ENCODE results near the gene FAHD2A. TPM values are rescaled to one million over a fixed set of nuclear protein-coding genes. Genes with fewer than 3 reads are reported as not detected.

FAHD2A gene
- total RNA-seq, 2 donors from 2014 or later: 35.7 to 40.6 TPM

DNA sequence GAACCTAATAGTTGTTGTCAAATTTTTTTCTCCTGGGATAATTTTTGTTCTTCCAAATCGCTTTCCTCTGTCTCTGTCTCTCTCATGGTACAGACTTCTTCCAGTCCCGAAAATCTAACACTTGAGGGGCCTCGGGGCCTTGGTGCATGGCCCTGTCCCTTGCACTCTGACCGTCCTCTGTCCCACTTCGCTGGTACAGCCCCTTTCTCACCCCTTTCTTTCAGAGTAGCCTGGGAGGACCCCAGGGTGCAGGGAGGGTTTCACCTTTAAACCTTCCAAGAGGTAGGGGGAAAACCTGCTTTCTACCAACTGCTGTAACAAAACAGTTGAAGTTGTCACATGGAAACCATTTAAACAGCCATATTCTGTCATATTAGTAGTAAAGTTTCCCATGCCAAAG is 22.2 kb upstream of the FAHD2A start:
- ATAC-seq (replicated peaks in 1 of 2): no peak
- Mint-ChIP-seq H3K36me3 (ENCODE audit: insufficient read depth in 2 of 2) (no peaks in the 10 kb centered on the region), H3K27me3 (ENCODE audit: low read depth) (no peaks in the 10 kb centered on the region), H3K4me1 (ENCODE audit: low read depth) (no peaks in the 10 kb centered on the region), H3K4me3 (no peak overlapping the region), H3K9me3 (no peaks in the 10 kb centered on the region), H3K27ac (no peak overlapping the region)
- DNase-seq: no peak

DNA sequence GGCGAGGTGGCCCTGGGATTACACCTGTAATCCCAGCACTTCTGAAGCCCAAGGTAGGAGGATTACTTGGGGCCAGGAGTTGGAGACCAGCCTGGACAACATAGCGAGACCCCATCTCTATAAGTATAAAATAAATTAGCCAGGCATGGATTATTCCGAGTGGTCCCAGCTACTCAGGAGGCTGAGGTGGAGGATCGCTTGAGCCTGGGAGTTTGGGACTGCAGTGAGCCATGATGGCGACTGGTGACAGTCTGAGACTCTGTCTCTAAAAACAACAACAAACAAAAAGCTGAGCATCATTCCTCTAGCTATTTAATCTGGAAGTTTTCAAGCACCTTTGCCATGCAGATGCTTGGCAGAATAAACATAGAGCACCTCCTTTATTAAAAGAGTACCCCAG is 21.8 kb upstream of the FAHD2A start:
- Mint-ChIP-seq H3K4me1 (ENCODE audit: low read depth) (no peaks in the 10 kb centered on the region), H3K9me3 (no peaks in the 10 kb centered on the region), H3K36me3 (ENCODE audit: insufficient read depth in 2 of 2) (no peaks in the 10 kb centered on the region), H3K27ac (no peak overlapping the region), H3K4me3 (no peak overlapping the region), H3K27me3 (ENCODE audit: low read depth) (no peaks in the 10 kb centered on the region)
- DNase-seq (no peak), ATAC-seq (replicated peaks in 1 of 2) (no peak)

DNA sequence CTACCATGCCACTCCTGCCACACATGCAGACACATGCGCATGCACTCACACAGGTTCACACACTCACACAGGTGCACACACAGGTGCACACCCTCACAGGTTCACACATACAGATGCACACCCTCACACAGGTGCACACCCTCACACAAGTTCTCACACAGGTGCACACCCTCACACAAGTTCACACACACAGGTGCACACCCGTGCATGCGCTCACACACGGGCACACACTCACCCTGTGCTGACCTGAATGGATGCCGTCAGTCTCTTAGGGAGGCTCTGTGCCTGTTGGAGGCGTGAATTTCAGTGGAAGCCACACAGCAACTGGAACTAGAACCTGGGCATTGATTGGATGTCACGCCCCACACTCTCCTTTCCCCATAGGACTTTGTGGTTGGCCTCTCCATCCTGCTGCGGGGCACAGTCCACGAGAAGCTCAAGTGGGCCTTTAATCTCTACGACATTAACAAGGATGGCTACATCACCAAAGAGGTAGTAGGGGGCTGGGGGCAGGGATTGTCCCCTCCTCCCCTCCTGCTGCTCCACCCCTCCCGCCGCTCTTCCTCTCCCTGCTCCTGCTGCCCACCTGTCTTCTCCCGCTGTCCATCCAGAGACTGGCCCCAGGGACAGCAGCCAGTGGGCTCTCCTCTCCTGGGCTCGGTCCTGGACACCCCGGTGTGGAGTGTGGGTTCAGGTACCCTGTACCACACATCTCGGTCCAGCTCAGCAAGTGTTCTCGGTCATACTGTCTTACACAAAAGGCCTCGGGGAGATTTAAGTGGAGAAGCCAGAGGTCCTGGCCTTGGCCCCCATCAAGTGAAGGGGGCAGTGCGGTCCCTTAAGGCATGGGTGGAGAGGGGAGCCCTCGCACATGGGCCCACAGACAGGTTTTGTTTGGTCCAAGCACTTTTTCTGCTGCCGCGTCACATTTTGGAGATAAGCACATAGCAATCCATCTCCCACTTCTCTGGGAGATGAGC is 21.0 kb upstream of the FAHD2A start:
- DNase-seq (no peak), ATAC-seq (replicated peaks in 1 of 2) (no peak)
- no peaks in the 10 kb centered on the region for H3K4me1 Mint-ChIP-seq (ENCODE audit: low read depth)
- H3K4me3 Mint-ChIP-seq: no peak overlapping the region
- no peaks in the 10 kb centered on the region for H3K9me3 Mint-ChIP-seq
- H3K27ac Mint-ChIP-seq: no peak overlapping the region
- H3K27me3 Mint-ChIP-seq (ENCODE audit: low read depth): no peaks in the 10 kb centered on the region
- H3K36me3 Mint-ChIP-seq (ENCODE audit: insufficient read depth in 2 of 2): no peaks in the 10 kb centered on the region

DNA sequence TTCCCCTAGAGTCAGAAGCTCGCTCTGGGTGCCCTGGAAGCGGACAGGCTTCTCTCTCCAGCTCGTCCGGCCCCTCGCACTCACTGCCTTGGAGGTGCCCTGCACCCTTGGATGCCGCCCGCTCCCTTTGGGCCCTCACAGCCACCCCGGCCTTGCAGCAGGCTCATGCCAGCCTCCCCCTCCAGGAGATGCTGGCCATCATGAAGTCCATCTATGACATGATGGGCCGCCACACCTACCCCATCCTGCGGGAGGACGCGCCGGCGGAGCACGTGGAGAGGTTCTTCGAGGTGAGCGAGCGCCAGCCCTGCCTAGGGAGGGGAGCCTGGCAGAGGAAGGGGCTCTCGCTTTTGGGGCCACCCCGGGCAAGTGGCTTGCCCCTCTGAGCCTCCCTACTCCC is 20.3 kb upstream of the FAHD2A start:
- Mint-ChIP-seq H3K9me3 (no peaks in the 10 kb centered on the region), H3K4me3 (no peak overlapping the region), H3K4me1 (ENCODE audit: low read depth) (no peaks in the 10 kb centered on the region), H3K27ac (no peak overlapping the region), H3K36me3 (ENCODE audit: insufficient read depth in 2 of 2) (no peaks in the 10 kb centered on the region), H3K27me3 (ENCODE audit: low read depth) (no peaks in the 10 kb centered on the region)
- ATAC-seq (replicated peaks in 1 of 2) (no peak), DNase-seq (no peak)

DNA sequence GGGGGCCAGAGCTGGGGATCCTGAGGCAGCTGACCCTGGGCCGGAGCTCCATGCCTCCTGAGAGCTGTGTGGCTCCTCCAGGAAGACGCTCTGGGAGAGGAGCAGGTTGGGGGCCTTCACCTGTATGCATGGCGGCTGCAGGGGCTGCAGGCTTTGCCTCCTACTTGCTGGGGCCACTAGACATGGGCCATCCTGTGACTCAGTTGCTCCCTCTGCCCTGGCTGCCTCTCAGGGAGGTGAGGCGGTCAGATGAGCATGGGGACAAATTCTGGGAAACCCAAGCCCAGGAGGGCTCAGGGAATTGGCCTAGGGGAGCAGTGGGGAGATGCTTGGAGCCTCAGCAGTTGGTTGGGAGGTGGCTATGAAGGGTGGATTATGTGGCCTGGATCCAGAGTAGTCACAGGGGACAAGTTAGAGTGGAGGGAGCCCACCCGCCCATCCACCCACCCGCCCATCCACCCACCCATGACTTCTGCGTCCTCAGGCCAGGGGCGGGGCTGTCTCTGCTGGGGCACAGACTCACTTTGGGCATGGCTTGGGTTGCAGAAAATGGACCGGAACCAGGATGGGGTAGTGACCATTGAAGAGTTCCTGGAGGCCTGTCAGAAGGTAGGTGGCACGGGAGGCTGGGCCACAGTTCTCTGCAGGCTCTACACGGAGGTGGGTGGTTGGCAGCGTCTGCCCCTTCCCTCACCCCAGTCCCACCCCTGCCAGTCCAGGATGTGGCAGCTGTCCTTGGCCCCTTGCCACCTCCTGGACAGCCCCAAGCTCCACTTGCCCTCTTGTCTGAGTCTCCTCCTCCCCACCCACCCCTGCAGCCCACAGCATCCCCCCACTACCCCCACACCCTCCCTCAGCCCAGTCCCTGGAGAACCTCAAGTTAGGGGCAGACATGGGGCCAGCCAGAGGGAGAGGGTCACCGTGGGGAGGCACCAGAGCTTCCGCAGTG is 19.5 kb upstream of the FAHD2A start:
- Mint-ChIP-seq H3K4me1 (ENCODE audit: low read depth) (no peaks in the 10 kb centered on the region), H3K27me3 (ENCODE audit: low read depth) (no peaks in the 10 kb centered on the region), H3K36me3 (ENCODE audit: insufficient read depth in 2 of 2) (no peaks in the 10 kb centered on the region), H3K9me3 (no peaks in the 10 kb centered on the region), H3K27ac (no peak overlapping the region), H3K4me3 (no peak overlapping the region)
- ATAC-seq (replicated peaks in 1 of 2) (no peak), DNase-seq (no peak)

DNA sequence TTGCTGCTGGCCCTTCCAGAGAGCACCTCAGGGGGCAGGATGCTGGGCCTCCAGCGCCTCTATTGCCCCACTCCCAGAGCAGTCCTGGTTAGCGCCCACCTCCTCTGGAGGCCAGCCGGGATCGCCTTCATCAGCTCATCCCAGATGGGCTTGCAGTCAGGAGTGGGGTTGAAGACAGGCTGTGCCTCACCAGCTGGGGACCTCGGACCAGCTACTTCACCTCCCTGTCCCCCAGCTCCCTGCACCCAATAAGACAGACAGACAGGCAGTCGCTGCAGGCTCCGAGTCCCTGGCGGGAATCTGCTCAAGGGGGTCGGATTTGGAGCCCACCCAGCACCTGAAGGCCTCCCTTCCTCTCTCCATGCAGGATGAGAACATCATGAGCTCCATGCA is 18.9 kb upstream of the FAHD2A start:
- H3K9me3 Mint-ChIP-seq: no peaks in the 10 kb centered on the region
- H3K4me3 Mint-ChIP-seq: no peak overlapping the region
- no peaks in the 10 kb centered on the region for H3K4me1 Mint-ChIP-seq (ENCODE audit: low read depth)
- DNase-seq (no peak), ATAC-seq (replicated peaks in 1 of 2) (no peak)
- no peak overlapping the region for H3K27ac Mint-ChIP-seq
- H3K36me3 Mint-ChIP-seq (ENCODE audit: insufficient read depth in 2 of 2): no peaks in the 10 kb centered on the region
- H3K27me3 Mint-ChIP-seq (ENCODE audit: low read depth): no peaks in the 10 kb centered on the region

DNA sequence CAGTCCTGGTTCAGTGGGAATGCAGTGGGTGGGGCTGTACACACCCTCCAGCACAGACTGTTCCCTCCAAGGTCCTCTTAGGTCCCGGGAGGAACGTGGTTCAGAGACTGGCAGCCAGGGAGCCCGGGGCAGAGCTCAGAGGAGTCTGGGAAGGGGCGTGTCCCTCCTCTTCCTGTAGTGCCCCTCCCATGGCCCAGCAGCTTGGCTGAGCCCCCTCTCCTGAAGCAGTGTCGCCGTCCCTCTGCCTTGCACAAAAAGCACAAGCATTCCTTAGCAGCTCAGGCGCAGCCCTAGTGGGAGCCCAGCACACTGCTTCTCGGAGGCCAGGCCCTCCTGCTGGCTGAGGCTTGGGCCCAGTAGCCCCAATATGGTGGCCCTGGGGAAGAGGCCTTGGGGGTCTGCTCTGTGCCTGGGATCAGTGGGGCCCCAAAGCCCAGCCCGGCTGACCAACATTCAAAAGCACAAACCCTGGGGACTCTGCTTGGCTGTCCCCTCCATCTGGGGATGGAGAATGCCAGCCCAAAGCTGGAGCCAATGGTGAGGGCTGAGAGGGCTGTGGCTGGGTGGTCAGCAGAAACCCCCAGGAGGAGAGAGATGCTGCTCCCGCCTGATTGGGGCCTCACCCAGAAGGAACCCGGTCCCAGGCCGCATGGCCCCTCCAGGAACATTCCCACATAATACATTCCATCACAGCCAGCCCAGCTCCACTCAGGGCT is 17.5 kb upstream of the FAHD2A start:
- Mint-ChIP-seq H3K27ac (no peak overlapping the region), H3K27me3 (ENCODE audit: low read depth) (no peaks in the 10 kb centered on the region), H3K36me3 (ENCODE audit: insufficient read depth in 2 of 2) (no peaks in the 10 kb centered on the region), H3K9me3 (no peaks in the 10 kb centered on the region), H3K4me1 (ENCODE audit: low read depth) (peaks cover 7% of the 10 kb centered on the region), H3K4me3 (no peak overlapping the region)
- ATAC-seq (replicated peaks in 1 of 2) (no peak), DNase-seq (no peak)

DNA sequence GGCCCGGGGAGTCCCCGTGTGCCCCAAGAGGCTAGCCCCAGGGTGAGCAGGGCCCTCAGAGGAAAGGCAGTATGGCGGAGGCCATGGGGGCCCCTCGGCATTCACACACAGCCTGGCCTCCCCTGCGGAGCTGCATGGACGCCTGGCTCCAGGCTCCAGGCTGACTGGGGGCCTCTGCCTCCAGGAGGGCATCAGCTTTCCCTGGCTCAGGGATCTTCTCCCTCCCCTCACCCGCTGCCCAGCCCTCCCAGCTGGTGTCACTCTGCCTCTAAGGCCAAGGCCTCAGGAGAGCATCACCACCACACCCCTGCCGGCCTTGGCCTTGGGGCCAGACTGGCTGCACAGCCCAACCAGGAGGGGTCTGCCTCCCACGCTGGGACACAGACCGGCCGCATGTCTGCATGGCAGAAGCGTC is 16.9 kb upstream of the FAHD2A start:
- ATAC-seq (replicated peaks in 1 of 2) (no peak), DNase-seq (no peak)
- H3K9me3 Mint-ChIP-seq: no peaks in the 10 kb centered on the region
- H3K4me1 Mint-ChIP-seq (ENCODE audit: low read depth): peaks cover 7% of the 10 kb centered on the region
- H3K27me3 Mint-ChIP-seq (ENCODE audit: low read depth): no peaks in the 10 kb centered on the region
- H3K27ac Mint-ChIP-seq: no peak overlapping the region
- no peaks in the 10 kb centered on the region for H3K36me3 Mint-ChIP-seq (ENCODE audit: insufficient read depth in 2 of 2)
- no peak overlapping the region for H3K4me3 Mint-ChIP-seq

DNA sequence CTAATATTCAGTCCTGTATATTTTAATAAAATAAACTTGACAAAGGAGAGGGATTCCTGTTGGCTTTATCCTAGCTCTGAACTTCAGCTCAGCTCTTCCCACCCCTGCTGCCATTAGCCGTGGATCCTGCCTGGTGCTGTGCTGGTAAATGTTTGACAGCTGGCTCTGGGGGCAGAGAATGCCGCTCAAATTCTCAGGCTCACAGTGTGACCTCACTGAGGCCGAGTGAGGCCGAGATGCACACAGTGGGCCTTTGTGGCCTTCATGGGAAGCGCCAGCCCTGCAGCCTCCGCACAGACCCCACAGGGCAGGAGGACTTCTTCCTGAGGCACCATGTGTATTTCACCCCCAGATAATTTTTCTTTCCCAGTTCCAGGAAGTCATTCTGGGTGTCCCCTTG is 16.5 kb upstream of the FAHD2A start:
- ATAC-seq (replicated peaks in 1 of 2): no peak

DNA sequence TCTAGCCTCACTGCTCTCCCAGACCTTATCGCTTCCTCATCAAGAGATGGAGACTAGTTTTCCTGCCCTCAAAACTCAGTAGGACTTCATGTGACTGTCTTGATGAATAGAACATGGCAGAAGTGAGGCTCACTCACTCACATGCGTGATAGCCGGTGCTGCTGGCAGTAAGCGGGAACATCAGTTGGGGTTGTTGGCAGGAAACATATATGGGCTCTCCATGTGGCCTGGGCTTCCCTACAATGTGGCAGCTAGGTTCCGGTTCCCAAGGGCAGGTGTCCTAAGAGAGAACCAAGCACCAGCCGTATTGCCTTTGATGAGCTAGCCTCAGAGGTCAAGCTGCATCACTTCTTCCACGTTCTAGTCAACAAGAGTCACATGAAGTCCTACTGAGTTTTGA is 15.2 kb upstream of the FAHD2A start:
- H3K36me3 Mint-ChIP-seq (ENCODE audit: insufficient read depth in 2 of 2): no peaks in the 10 kb centered on the region
- no peaks in the 10 kb centered on the region for H3K27me3 Mint-ChIP-seq (ENCODE audit: low read depth)
- no peak overlapping the region for H3K27ac Mint-ChIP-seq
- ATAC-seq (replicated peaks in 1 of 2) (no peak), DNase-seq (no peak)
- no peak overlapping the region for H3K4me3 Mint-ChIP-seq
- no peaks in the 10 kb centered on the region for H3K9me3 Mint-ChIP-seq
- H3K4me1 Mint-ChIP-seq (ENCODE audit: low read depth): peaks cover 7% of the 10 kb centered on the region

More for the DNA sequence above, 16.5 kb upstream of the FAHD2A start:
- H3K9me3 Mint-ChIP-seq: no peaks in the 10 kb centered on the region
- no peaks in the 10 kb centered on the region for H3K27me3 Mint-ChIP-seq (ENCODE audit: low read depth)
- no peak overlapping the region for H3K27ac Mint-ChIP-seq
- H3K4me3 Mint-ChIP-seq: no peak overlapping the region
- peaks cover 7% of the 10 kb centered on the region for H3K4me1 Mint-ChIP-seq (ENCODE audit: low read depth)
- H3K36me3 Mint-ChIP-seq (ENCODE audit: insufficient read depth in 2 of 2): no peaks in the 10 kb centered on the region
- DNase-seq: no peak

DNA sequence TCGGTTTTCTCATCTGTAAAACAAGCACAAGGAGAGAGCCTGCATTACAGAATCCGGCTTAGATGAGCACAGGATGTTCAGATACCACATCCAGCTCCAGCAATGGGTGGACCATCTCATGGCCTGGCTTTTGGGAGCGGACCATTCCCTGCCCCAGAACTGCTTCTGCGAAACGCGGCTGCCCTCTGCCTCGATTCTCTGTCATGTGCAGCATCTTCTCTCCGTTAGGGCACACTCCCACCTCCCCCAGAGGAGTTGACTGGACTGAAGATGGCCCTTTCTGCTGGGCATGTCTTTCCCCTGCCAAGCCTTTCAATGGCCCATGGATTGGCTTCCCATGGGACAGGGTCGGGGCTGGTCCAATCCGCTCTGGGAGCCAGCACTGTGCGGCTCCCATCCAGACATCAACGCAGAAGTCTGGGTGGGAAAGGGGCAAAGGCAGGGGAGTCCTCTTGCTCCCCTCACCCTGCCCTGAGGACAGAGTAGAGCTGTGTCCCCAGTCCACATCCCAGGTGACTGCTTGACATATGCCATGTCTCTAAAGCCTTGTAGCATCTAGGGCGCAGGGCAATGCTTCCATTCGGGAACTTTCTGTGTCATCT is 14.3 kb upstream of the FAHD2A start:
- peaks cover 7% of the 10 kb centered on the region for H3K4me1 Mint-ChIP-seq (ENCODE audit: low read depth)
- H3K9me3 Mint-ChIP-seq: no peaks in the 10 kb centered on the region
- no peaks in the 10 kb centered on the region for H3K27me3 Mint-ChIP-seq (ENCODE audit: low read depth)
- no peak overlapping the region for H3K27ac Mint-ChIP-seq
- no peaks in the 10 kb centered on the region for H3K36me3 Mint-ChIP-seq (ENCODE audit: insufficient read depth in 2 of 2)
- H3K4me3 Mint-ChIP-seq: no peak overlapping the region
- no peak for DNase-seq
- no peak for ATAC-seq (replicated peaks in 1 of 2)

DNA sequence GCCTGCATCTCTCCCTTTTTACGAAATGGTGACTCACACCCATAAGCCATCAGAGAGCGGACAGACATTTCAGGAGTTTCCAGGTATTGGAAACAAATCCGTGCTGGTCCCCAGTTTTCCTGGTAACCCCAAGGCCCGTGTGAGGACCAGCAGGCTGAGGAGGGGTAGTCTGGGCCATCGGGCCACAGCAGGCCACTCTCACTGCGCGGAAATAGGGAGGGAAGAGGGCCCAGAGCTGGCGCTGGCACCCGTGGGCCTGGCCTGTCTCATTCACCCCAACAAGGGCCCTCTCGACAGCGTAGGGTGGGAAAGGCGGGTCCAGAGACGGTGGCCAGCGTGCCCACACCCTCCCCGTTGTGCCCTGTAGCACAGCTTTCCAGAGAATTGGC is 13.7 kb upstream of the FAHD2A start:
- no peaks in the 10 kb centered on the region for H3K27me3 Mint-ChIP-seq (ENCODE audit: low read depth)
- DNase-seq (no peak), ATAC-seq (replicated peaks in 1 of 2) (peak; percentile 11 to 44)
- peaks cover 7% of the 10 kb centered on the region for H3K4me1 Mint-ChIP-seq (ENCODE audit: low read depth)
- no peak overlapping the region for H3K4me3 Mint-ChIP-seq
- H3K27ac Mint-ChIP-seq: no peak overlapping the region
- no peaks in the 10 kb centered on the region for H3K9me3 Mint-ChIP-seq
- no peaks in the 10 kb centered on the region for H3K36me3 Mint-ChIP-seq (ENCODE audit: insufficient read depth in 2 of 2)

All from activated T-cell treated with anti-CD3 and anti-CD28 coated beads, Interleukin-2, amount 50 U/mL, for 72 hours (primary cell).